GM12892 (cell line): ENCODE results near the gene DDX42.

ENCODE experiments used
- POLR2A ChIP-seq: IDR thresholded peaks from 2 replicates; pipeline ENCODE4 v1.6.1; 2011; ENCODE audit warnings: low read depth, low read length, control low read depth
- POLR2AphosphoS5 ChIP-seq: IDR thresholded peaks from 2 replicates; pipeline ENCODE4 v1.6.1; 2011; ENCODE audit warnings: low read depth, low read length, control low read depth

GRCh38 chr17:63847525-63848249 lies 73.7 kb downstream of the DDX42 start:
- no peak for TF ChIP-seq POLR2AphosphoS5
- no peak for TF ChIP-seq POLR2A
